GM04503 (cell line): ENCODE measurements around the gene RIC8B.

Experiments
- DNase-seq: peaks from one replicate; pipeline ENCODE4 v3.0.0-alpha.2; 2012; ENCODE audit warnings: low read depth

RIC8B gene

GRCh38 chr12:106868982-106869700 lies 94.7 kb downstream of the RIC8B start:
- no peak for DNase-seq

- DNase-seq: no peak
These were observed 95.6 kb downstream of the RIC8B start for GRCh38 chr12:106870116-106870515.

GRCh38 chr12:106871477-106871876 lies 97.0 kb downstream of the RIC8B start:
- no peak for DNase-seq

GRCh38 chr12:106873983-106874382 lies 99.5 kb downstream of the RIC8B start:
- DNase-seq: no peak

- DNase-seq: no peak
These were observed 104.3 kb downstream of the RIC8B start for GRCh38 chr12:106878804-106879203.

- no peak for DNase-seq
These were observed 105.1 kb downstream of the RIC8B start for GRCh38 chr12:106879612-106880011.

- DNase-seq: no peak
These were observed 108.9 kb downstream of the RIC8B start for GRCh38 chr12:106883426-106883825.

GRCh38 chr12:106885026-106885425 lies 110.5 kb downstream of the RIC8B start:
- DNase-seq: no peak

- no peak for DNase-seq
These were observed 111.2 kb downstream of the RIC8B start for GRCh38 chr12:106885541-106886249.

- DNase-seq: no peak
These were observed 112.5 kb downstream of the RIC8B start for GRCh38 chr12:106886932-106887331.

GRCh38 chr12:106888348-106888970 lies 114.0 kb downstream of the RIC8B start:
- DNase-seq: no peak

GRCh38 chr12:106889326-106889725 lies 114.8 kb downstream of the RIC8B start:
- no peak for DNase-seq

GRCh38 chr12:106889950-106890626 lies 115.6 kb downstream of the RIC8B start:
- DNase-seq: no peak

GRCh38 chr12:106892075-106892474 lies 117.6 kb downstream of the RIC8B start:
- DNase-seq: no peak

GRCh38 chr12:106893451-106893850 lies 119.0 kb downstream of the RIC8B start:
- DNase-seq: no peak

GRCh38 chr12:106894774-106895173 lies 120.3 kb downstream of the RIC8B start:
- no peak for DNase-seq

- DNase-seq: no peak
These were observed 122.1 kb downstream of the RIC8B start for GRCh38 chr12:106896603-106897002.

- no peak for DNase-seq
These were observed 122.6 kb downstream of the RIC8B start for GRCh38 chr12:106897082-106897481.

- DNase-seq: no peak
These were observed 123.8 kb downstream of the RIC8B start for GRCh38 chr12:106897981-106898901.

GRCh38 chr12:106900554-106900953 lies 126.1 kb downstream of the RIC8B start:
- no peak for DNase-seq

GRCh38 chr12:106901276-106901675 lies 126.8 kb downstream of the RIC8B start:
- no peak for DNase-seq

GRCh38 chr12:106902053-106902452 lies 127.6 kb downstream of the RIC8B start:
- no peak for DNase-seq
